ENCODE data around the gene SMIM9. TPM values are rescaled to one million over a fixed set of nuclear protein-coding genes. Genes with fewer than 3 reads are reported as not detected.

The SMIM9 gene
- total and polyA plus RNA-seq, 9 of the 15 experiments (the other 6 are each of a cell fraction or from before 2014, with no cell fraction given): 0.08 TPM; not detected in 8

- TF ChIP-seq TARDBP (IDR thresholded peaks at IDR 0.05) (no peak), SIN3A (IDR thresholded peaks at IDR 0.05; ENCODE audit: borderline replicate concordance in 2 of 2, control insufficient read depth in 1 of 2, low read depth in 2 of 2, low read length in 2 of 2) (0 out of 4 replicates have a peak, but pooled peaks of 1 of the 2 experiments have one; percentile 30), ETS1 (conservative IDR thresholded peaks at IDR 0.05; ENCODE audit: control insufficient read depth, low read depth, low read length) (no peak), BCLAF1 (IDR thresholded peaks at IDR 0.05; ENCODE audit: borderline replicate concordance in 1 of 2, control insufficient read depth in 1 of 2, low read depth in 2 of 2, low read length in 1 of 2) (no peak), ZKSCAN3 (CRISPR knock-in tag; IDR thresholded peaks at IDR 0.05) (no peak), NR2C1 (IDR thresholded peaks at IDR 0.05) (peak; percentile 35), NR2C1 (tag; IDR thresholded peaks at IDR 0.05) (no peak), TBL1XR1 (IDR thresholded peaks at IDR 0.05; ENCODE audit: low read length in 2 of 2) (peak in 1 of 2 experiments; percentile 11; a peak in 1 of 4 replicates), GATA2 (CRISPR knock-in tag; IDR thresholded peaks at IDR 0.05) (no peak), PKNOX1 (IDR thresholded peaks at IDR 0.05) (peak; percentile 73), POU5F1 (IDR thresholded peaks at IDR 0.05; ENCODE audit: borderline replicate concordance, low read depth, low read length, partially characterized antibody) (no peak), MTA3 (IDR thresholded peaks at IDR 0.05; ENCODE audit: borderline replicate concordance) (no peak), MYBL2 (IDR thresholded peaks at IDR 0.05; ENCODE audit: low read depth) (peak; percentile 48; the same call in 1 of the 2 replicates), MYBL2 (CRISPR knock-in tag; IDR thresholded peaks at IDR 0.05; ENCODE audit: borderline replicate concordance) (no peak), ZNF764 (CRISPR knock-in tag; IDR thresholded peaks at IDR 0.05; ENCODE audit: low read depth) (no peak), SPI1 (IDR thresholded peaks at IDR 0.05; ENCODE audit: borderline replicate concordance, low read depth, low read length) (0 out of 2 replicates have a peak, but pooled peaks have one; percentile 32), ZNF239 (CRISPR knock-in tag; IDR thresholded peaks at IDR 0.05) (no peak), ZNF507 (tag; conservative IDR thresholded peaks at IDR 0.05) (no peak), VEZF1 (CRISPR knock-in tag; IDR thresholded peaks at IDR 0.05) (peak; percentile 19)
Measured at GRCh38 chrX:154818916-154819770, 15.3 kb downstream of the SMIM9 start (continued).

Data from K562 (cell line).